Stimulated activated CD8-positive, alpha-beta memory T cell treated with anti-CD3 and anti-CD28 coated beads, Interleukin-15, amount 100 ng/mL, for 48 hours (primary cell): ENCODE measurements around the gene PHLPP1.
"Not testable (repeated sequence)": the region's sequence is repeated elsewhere in the genome, so short reads cannot be mapped to it uniquely, and the experiment has no call there.

ENCODE experiments used
- DNase-seq, 2 donors: peaks; one replicate each; pipeline ENCODE4 v3.0.0-alpha.2; 2020; ENCODE audit warnings: low read depth in 2 of 2

The PHLPP1 gene

GRCh38 chr18:62883937-62884735 is 168.8 kb downstream of the PHLPP1 start:
- no peak for DNase-seq

GRCh38 chr18:62885804-62886203 is 170.5 kb downstream of the PHLPP1 start:
- DNase-seq = no peak

- no peak for DNase-seq
Measured at GRCh38 chr18:62894681-62895390, 179.5 kb downstream of the PHLPP1 start.

GRCh38 chr18:62897153-62897552 is 181.8 kb downstream of the PHLPP1 start:
- no peak for DNase-seq

GRCh38 chr18:62898359-62898758 is 183.0 kb downstream of the PHLPP1 start:
- peak in 1 of 2 donors; percentile 2 for DNase-seq

- no peak for DNase-seq
Measured at GRCh38 chr18:62899534-62899933, 184.2 kb downstream of the PHLPP1 start.

GRCh38 chr18:62900132-62900883 is 185.0 kb downstream of the PHLPP1 start:
- DNase-seq = no peak

- no peak for DNase-seq
Measured at GRCh38 chr18:62902776-62903175, 187.4 kb downstream of the PHLPP1 start.

GRCh38 chr18:62904396-62905285 is 189.3 kb downstream of the PHLPP1 start:
- no peak for DNase-seq

GRCh38 chr18:62912885-62913284 is 197.5 kb downstream of the PHLPP1 start:
- DNase-seq = no peak

GRCh38 chr18:62913824-62914223 is 198.5 kb downstream of the PHLPP1 start:
- DNase-seq = not testable (repeated sequence)

GRCh38 chr18:62914871-62915392 is 199.6 kb downstream of the PHLPP1 start:
- no peak for DNase-seq

- no peak for DNase-seq
Measured at GRCh38 chr18:62918361-62918760, 203.0 kb downstream of the PHLPP1 start.

- no peak for DNase-seq
Measured at GRCh38 chr18:62919109-62919838, 203.9 kb downstream of the PHLPP1 start.

GRCh38 chr18:62925031-62925688 is 209.8 kb downstream of the PHLPP1 start:
- no peak for DNase-seq

GRCh38 chr18:62928326-62928725 is 213.0 kb downstream of the PHLPP1 start:
- DNase-seq = no peak

GRCh38 chr18:62933261-62933887 is 218.0 kb downstream of the PHLPP1 start:
- no peak for DNase-seq

GRCh38 chr18:62935994-62936393 is 220.7 kb downstream of the PHLPP1 start:
- DNase-seq = no peak

GRCh38 chr18:62937065-62937464 is 221.7 kb downstream of the PHLPP1 start:
- DNase-seq = no peak
